Measurements from ENCODE around the gene STX16.

GRCh38 chr20:58611236-58612030 is 39.6 kb upstream of the STX16 start:
- TF ChIP-seq CTCF (conservative IDR thresholded peaks at IDR 0.05) (no peak), ZFX (IDR thresholded peaks at IDR 0.05) (peak; percentile 69; the same call in 1 of the 2 replicates)
